Keratinocyte (primary cell): ENCODE data around the gene LAIR2. TPM values are rescaled to one million over a fixed set of nuclear protein-coding genes. Genes with fewer than 3 reads are reported as not detected.

Experiments
- DNase-seq: peaks from one replicate; pipeline ENCODE4 v3.0.0-alpha.2; 2011; ENCODE audit warnings: low read depth, missing footprints, low spot score
- FAIRE-seq: peaks from 2 replicates; lab custom pipeline; 2011; peaks lifted over from hg19 to GRCh38; lab: Jason Lieb, UNC
- H2AFZ ChIP-seq: 2 replicates; pipeline ENCODE4 v1.6.0; 2012; ENCODE audit warnings: low read length, control low read depth, inconsistent platforms; ENCODE audit not compliant: control insufficient read depth
- H3K27ac ChIP-seq: 2 replicates; pipeline ENCODE4 v1.5.1; 2011; ENCODE audit warnings: low read length; ENCODE audit not compliant: control insufficient read depth, insufficient read depth
- H3K27me3 ChIP-seq: 3 replicates; pipeline ENCODE4 v1.6.0; 2011; ENCODE audit warnings: low read length; ENCODE audit not compliant: control insufficient read depth, insufficient read depth; ENCODE audit errors: extremely low read depth
- H3K36me3 ChIP-seq, 2 experiments: 2 replicates in 1 of 2; 3 replicates in 1 of 2; pipeline ENCODE4 v1.5.1; 2011; ENCODE audit warnings: low read length in 2 of 2, mild to moderate bottlenecking in 1 of 2; ENCODE audit not compliant: control insufficient read depth in 2 of 2, insufficient read depth in 2 of 2; ENCODE audit errors: extremely low read depth in 1 of 2
- H3K4me1 ChIP-seq: 3 replicates; pipeline ENCODE4 v1.5.1; 2011; ENCODE audit warnings: low read length; ENCODE audit not compliant: control insufficient read depth, insufficient read depth; ENCODE audit errors: extremely low read depth
- H3K4me2 ChIP-seq: 3 replicates; pipeline ENCODE4 v1.6.0; 2011; ENCODE audit warnings: low read depth, low read length; ENCODE audit not compliant: control insufficient read depth, insufficient read depth; ENCODE audit errors: extremely low read depth
- H3K4me3 ChIP-seq, 3 experiments: fragments of 200-600 bp in 1 of 3; sonication (generic) in 1 of 3; 2 replicates in 2 of 3; 3 replicates in 1 of 3; pipeline ENCODE4 v1.5.1; 2011 to 2016; ENCODE audit warnings: low read length in 3 of 3, mild to moderate bottlenecking in 3 of 3, control low read depth in 2 of 3, inconsistent platforms in 1 of 3, low read depth in 1 of 3, mixed read lengths in 1 of 3, mixed run types in 1 of 3, moderate library complexity in 1 of 3; ENCODE audit not compliant: control insufficient read depth in 2 of 3, insufficient read depth in 2 of 3; ENCODE audit errors: extremely low read depth in 1 of 3
- H3K79me2 ChIP-seq: 2 replicates; pipeline ENCODE4 v1.6.0; 2012; ENCODE audit warnings: low read length; ENCODE audit not compliant: control insufficient read depth, insufficient read depth
- H3K9ac ChIP-seq: 3 replicates; pipeline ENCODE4 v1.6.0; 2011; ENCODE audit warnings: low read length; ENCODE audit not compliant: control insufficient read depth, insufficient read depth; ENCODE audit errors: extremely low read depth
- H3K9me1 ChIP-seq: 3 replicates; pipeline ENCODE4 v1.6.0; 2011; ENCODE audit warnings: low read length; ENCODE audit not compliant: control insufficient read depth, insufficient read depth; ENCODE audit errors: extremely low read depth
- H3K9me3 ChIP-seq: 2 replicates; pipeline ENCODE4 v1.5.1; 2012; ENCODE audit warnings: low read depth, low read length; ENCODE audit not compliant: control insufficient read depth
- H4K20me1 ChIP-seq: 3 replicates; pipeline ENCODE4 v1.6.0; 2011; ENCODE audit warnings: low read length; ENCODE audit not compliant: control insufficient read depth, insufficient read depth; ENCODE audit errors: extremely low read depth
- EZH2 ChIP-seq: IDR thresholded peaks from one replicate; pipeline ENCODE4 v1.6.1; 2012; ENCODE audit warnings: inconsistent platforms, mild to moderate bottlenecking, low read length, moderate library complexity
- dilution Hi-C: fragments of 300-500 bp; cut with MboI; formaldehyde crosslinking; loops from one replicate; pipeline ENCODE4 v1.7.0; 2020; ENCODE audit warnings: low sequenced_read_pairs; ENCODE audit not compliant: extremely low pct_ligation_motif_present
- polyA plus RNA-seq, 5 experiments: library from polyadenylated mRNA; depleted of rRNA in 3 of 5; stranded (reverse) in 3 of 5; stranded (forward) in 1 of 5; unstranded in 1 of 5; fragments of >200 nt; gene quantifications; 1 replicate in 1 of 5; 2 replicates in 3 of 5; 3 replicates in 1 of 5; pipeline versions ENCODE4 v1.2.1 to v1.2.3, GENCODE V29; 2011 to 2012; ENCODE audit warnings: missing spikeins in 2 of 5, low read depth in 1 of 5, low replicate concordance in 1 of 5
- TF ChIP-seq, protein P1 (sequence below), 3 experiments: IDR thresholded peaks in 1 of 3; conservative IDR thresholded peaks in 1 of 3; optimal IDR thresholded peaks in 1 of 3; 2 replicates in 2 of 3; 3 replicates in 1 of 3; pipeline versions ENCODE3 to v1.5.1; 2011; ENCODE audit warnings: low read length in 3 of 3, mild to moderate bottlenecking in 3 of 3, moderate library complexity in 2 of 3, control low read depth in 1 of 3, inconsistent platforms in 1 of 3; ENCODE audit not compliant: insufficient read depth in 2 of 3; ENCODE audit errors: extremely low read depth in 1 of 3

LAIR2 gene
- polyA plus RNA-seq, 1 donor (not counting 4 experiments of a cell fraction or from before 2014, with no cell fraction given) = not detected

DNA sequence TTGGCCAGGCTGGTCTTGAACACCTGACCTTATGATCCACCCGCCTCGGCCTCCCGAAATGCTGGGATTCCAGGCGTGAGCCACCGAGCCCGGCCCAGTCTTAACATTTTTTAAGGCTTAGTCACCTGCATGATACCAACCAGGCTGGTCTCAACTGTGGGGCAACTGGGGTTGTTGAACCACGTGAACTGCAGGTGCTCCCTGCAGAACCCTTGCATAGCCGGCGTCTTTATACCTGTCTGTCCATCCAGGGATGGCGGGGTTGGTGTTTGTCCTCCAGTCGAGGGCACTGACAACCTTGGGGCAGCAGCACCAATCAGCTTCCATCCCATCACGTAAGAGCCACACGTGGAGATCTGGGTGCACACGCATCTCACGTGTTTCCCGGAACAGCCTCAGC lies 46.2 kb downstream of the LAIR2 start:
- H3K36me3 ChIP-seq = no peaks in the 10 kb centered on the region
- no peak overlapping the region for H3K4me2 ChIP-seq
- H2AFZ ChIP-seq = no peak overlapping the region
- peaks cover 15% of the 10 kb centered on the region for H3K9me3 ChIP-seq
- DNase-seq (no peak), FAIRE-seq (no peak)
- no peak overlapping the region for H3K4me3 ChIP-seq
- no peaks in the 10 kb centered on the region for H3K4me1 ChIP-seq
- H3K9ac ChIP-seq = no peak overlapping the region
- no peaks in the 10 kb centered on the region for H3K79me2 ChIP-seq
- dilution Hi-C loops = no loop called here
- H3K9me1 ChIP-seq = no peaks in the 10 kb centered on the region
- no peak overlapping the region for H3K27ac ChIP-seq
- H4K20me1 ChIP-seq = no peaks in the 10 kb centered on the region
- no peaks in the 10 kb centered on the region for H3K27me3 ChIP-seq
- TF ChIP-seq, protein P1, sequence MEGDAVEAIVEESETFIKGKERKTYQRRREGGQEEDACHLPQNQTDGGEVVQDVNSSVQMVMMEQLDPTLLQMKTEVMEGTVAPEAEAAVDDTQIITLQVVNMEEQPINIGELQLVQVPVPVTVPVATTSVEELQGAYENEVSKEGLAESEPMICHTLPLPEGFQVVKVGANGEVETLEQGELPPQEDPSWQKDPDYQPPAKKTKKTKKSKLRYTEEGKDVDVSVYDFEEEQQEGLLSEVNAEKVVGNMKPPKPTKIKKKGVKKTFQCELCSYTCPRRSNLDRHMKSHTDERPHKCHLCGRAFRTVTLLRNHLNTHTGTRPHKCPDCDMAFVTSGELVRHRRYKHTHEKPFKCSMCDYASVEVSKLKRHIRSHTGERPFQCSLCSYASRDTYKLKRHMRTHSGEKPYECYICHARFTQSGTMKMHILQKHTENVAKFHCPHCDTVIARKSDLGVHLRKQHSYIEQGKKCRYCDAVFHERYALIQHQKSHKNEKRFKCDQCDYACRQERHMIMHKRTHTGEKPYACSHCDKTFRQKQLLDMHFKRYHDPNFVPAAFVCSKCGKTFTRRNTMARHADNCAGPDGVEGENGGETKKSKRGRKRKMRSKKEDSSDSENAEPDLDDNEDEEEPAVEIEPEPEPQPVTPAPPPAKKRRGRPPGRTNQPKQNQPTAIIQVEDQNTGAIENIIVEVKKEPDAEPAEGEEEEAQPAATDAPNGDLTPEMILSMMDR (optimal IDR thresholded peaks at IDR 0.05 in 1 of 3, IDR thresholded peaks at IDR 0.05 in 1 of 3, conservative IDR thresholded peaks at IDR 0.05 in 1 of 3; ENCODE audit: extremely low read depth in 1 of 3, insufficient read depth in 2 of 3, low read length in 3 of 3) = no peak
- no peak for TF ChIP-seq EZH2

DNA sequence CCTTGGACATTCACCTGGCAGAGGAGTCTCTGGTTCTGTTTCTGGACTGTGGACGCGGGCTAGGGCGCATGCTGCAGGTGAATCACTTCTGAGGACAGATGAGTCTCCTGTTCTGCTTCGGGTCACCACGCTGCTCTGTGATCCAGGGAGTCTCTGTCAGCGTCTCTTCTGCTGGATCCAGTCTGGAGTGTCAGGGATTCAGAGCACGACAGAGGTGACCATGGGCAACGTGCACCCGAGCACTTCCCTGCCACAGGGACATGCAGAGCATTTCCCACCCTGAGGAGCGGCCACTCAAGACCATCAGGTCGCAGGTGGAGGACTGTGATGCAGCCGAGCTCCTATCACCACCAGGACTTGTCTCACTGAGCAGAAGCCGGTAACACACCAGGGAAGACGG lies 46.6 kb downstream of the LAIR2 start:
- Histone ChIP-seq H3K9ac (no peak overlapping the region), H3K79me2 (no peaks in the 10 kb centered on the region), H3K4me3 (no peak overlapping the region), H3K9me3 (peaks cover 15% of the 10 kb centered on the region), H3K4me1 (no peaks in the 10 kb centered on the region), H3K27me3 (no peaks in the 10 kb centered on the region), H3K4me2 (no peak overlapping the region), H3K27ac (no peak overlapping the region), H4K20me1 (no peaks in the 10 kb centered on the region), H3K9me1 (no peaks in the 10 kb centered on the region), H3K36me3 (no peaks in the 10 kb centered on the region), H2AFZ (no peak overlapping the region)
- dilution Hi-C loops = no loop called here
- DNase-seq (no peak), FAIRE-seq (no peak)
- no peak for TF ChIP-seq EZH2
- TF ChIP-seq, protein P1 (optimal IDR thresholded peaks at IDR 0.05 in 1 of 3, IDR thresholded peaks at IDR 0.05 in 1 of 3, conservative IDR thresholded peaks at IDR 0.05 in 1 of 3; ENCODE audit: extremely low read depth in 1 of 3, insufficient read depth in 2 of 3, low read length in 3 of 3) = no peak
